HG03196 (cell line): ENCODE data around the gene MS4A2.
"Not testable (repeated sequence)": the region's sequence is repeated elsewhere in the genome, so short reads cannot be mapped to it uniquely, and the experiment has no call there.

Experiments
- ATAC-seq: cut with Tn5 transposase; IDR thresholded peaks from one replicate; pipeline ENCODE4 v1.9.1; 2021; ENCODE audit not compliant: unreplicated experiment

MS4A2 gene

GRCh38 chr11:60088364-60088763, at the start of gene MS4A2:
Gene MS4A2, plus strand, starts transcription at chr11:60088664. Its CDS starts 102 bp downstream, at chr11:60088766.
- ATAC-seq = no peak

- ATAC-seq = no peak
Observed at GRCh38 chr11:60040109-60040508, 48.4 kb upstream of the MS4A2 start, which contains the start of gene OOSP2. Gene OOSP2, plus strand, starts transcription at chr11:60040409. Its CDS starts 51 bp downstream, at chr11:60040460.

GRCh38 chr11:60050422-60050821, 38.0 kb upstream of the MS4A2 start:
- ATAC-seq = not testable (repeated sequence)

GRCh38 chr11:60050839-60051238, 37.6 kb upstream of the MS4A2 start:
- ATAC-seq = not testable (repeated sequence)

GRCh38 chr11:60056349-60056969, 32.0 kb upstream of the MS4A2 start, which contains the start of gene MS4A3:
Gene MS4A3, plus strand, starts transcription at chr11:60056665. Its CDS starts 4,496 bp downstream, at chr11:60061161.
- no peak for ATAC-seq

GRCh38 chr11:60059052-60059451, 29.4 kb upstream of the MS4A2 start:
- ATAC-seq = no peak

- no peak for ATAC-seq
Observed at GRCh38 chr11:60059521-60060240, 28.8 kb upstream of the MS4A2 start.

- ATAC-seq = no peak
Observed at GRCh38 chr11:60064111-60064510, 24.4 kb upstream of the MS4A2 start.

GRCh38 chr11:60065801-60066200, 22.7 kb upstream of the MS4A2 start:
- no peak for ATAC-seq

- ATAC-seq = no peak
Observed at GRCh38 chr11:60069450-60069849, 19.0 kb upstream of the MS4A2 start.

GRCh38 chr11:60071644-60072043, 16.8 kb upstream of the MS4A2 start:
- ATAC-seq = not testable (repeated sequence)

- no peak for ATAC-seq
Observed at GRCh38 chr11:60077216-60077817, 11.1 kb upstream of the MS4A2 start.

GRCh38 chr11:60077981-60078380, 10.5 kb upstream of the MS4A2 start:
- no peak for ATAC-seq

- ATAC-seq = no peak
Observed at GRCh38 chr11:60078745-60079144, 9.7 kb upstream of the MS4A2 start.

GRCh38 chr11:60080535-60080934, 7.9 kb upstream of the MS4A2 start:
- no peak for ATAC-seq

- ATAC-seq = no peak
Observed at GRCh38 chr11:60084631-60085273, 3.7 kb upstream of the MS4A2 start.

GRCh38 chr11:60085909-60086308, 2.6 kb upstream of the MS4A2 start:
- ATAC-seq = no peak

- ATAC-seq = no peak
Observed at GRCh38 chr11:60087239-60087638, 1.2 kb upstream of the MS4A2 start.

- no peak for ATAC-seq
Observed at GRCh38 chr11:60095477-60096120, 7.1 kb downstream of the MS4A2 start.

GRCh38 chr11:60097189-60097588, 8.7 kb downstream of the MS4A2 start:
- no peak for ATAC-seq

GRCh38 chr11:60098508-60098907, 10.0 kb downstream of the MS4A2 start:
- peak; percentile 88 for ATAC-seq
